OCI-LY7 (cell line): ENCODE measurements around the gene CNTN5. TPM values are rescaled to one million over a fixed set of nuclear protein-coding genes. Genes with fewer than 3 reads are reported as not detected.

Experiments used
- BruUV-seq: library from RNA; stranded (reverse); fragments of 400-500 nt; replicated peaks from 2 replicates; lab custom pipeline; 2021; lab: Mats Ljungman, UMichigan
- CTCF ChIA-PET: fragments of 300-600 bp; sonication (Branson Sonifier 250); formaldehyde crosslinking; loops from one replicate; lab custom pipeline; 2022; ENCODE audit warnings: antibody characterized with exemption; ENCODE audit not compliant: unreplicated experiment; lab: Charles Lee
- POLR2A ChIA-PET: fragments of 300-600 bp; sonication (Branson Sonifier 250); formaldehyde crosslinking; loops from one replicate; lab custom pipeline; 2022; ENCODE audit warnings: antibody characterized with exemption; lab: Charles Lee
- DNase-seq: peaks from one replicate; pipeline ENCODE4 v3.0.0-alpha.2; 2015; ENCODE audit warnings: low spot score
- H2AFZ ChIP-seq: fragments of 200-600 bp; sonication (generic), shearing (Covaris generic); 2 replicates; pipeline ENCODE4 v1.6.1; 2014; ENCODE audit warnings: mild to moderate bottlenecking, antibody characterized with exemption, low read length, moderate library complexity
- H3K27ac ChIP-seq: fragments of 200-600 bp; sonication (generic); 2 replicates; pipeline ENCODE4 v1.5.1; 2014; ENCODE audit warnings: mixed run types, low read depth, mild to moderate bottlenecking, moderate library complexity, low read length, inconsistent platforms; ENCODE audit not compliant: poor library complexity, severe bottlenecking
- H3K36me3 ChIP-seq: fragments of 200-600 bp; sonication (generic); 2 replicates; pipeline ENCODE4 v1.6.1; 2014; ENCODE audit warnings: mild to moderate bottlenecking, antibody characterized with exemption, low read length, moderate library complexity, mixed read lengths; ENCODE audit not compliant: insufficient read depth
- H3K4me1 ChIP-seq: fragments of 200-600 bp; sonication (generic); 2 replicates; pipeline ENCODE4 v1.5.1; 2014; ENCODE audit warnings: mild to moderate bottlenecking, low read length; ENCODE audit not compliant: insufficient read depth, poor library complexity, severe bottlenecking
- H3K4me2 ChIP-seq: fragments of 200-600 bp; sonication (generic); 2 replicates; pipeline ENCODE4 v1.6.1; 2014; ENCODE audit warnings: mild to moderate bottlenecking, low read length
- H3K4me3 ChIP-seq: fragments of 200-600 bp; sonication (generic); 2 replicates; pipeline ENCODE4 v1.5.1; 2014; ENCODE audit warnings: mild to moderate bottlenecking, low read depth, low read length; ENCODE audit not compliant: poor library complexity, severe bottlenecking
- H3K79me2 ChIP-seq: fragments of 200-600 bp; sonication (generic); 2 replicates; pipeline ENCODE4 v1.6.1; 2016; ENCODE audit warnings: low read depth, mild to moderate bottlenecking, low read length, moderate library complexity, mixed read lengths; ENCODE audit not compliant: insufficient read depth
- H3K9me2 ChIP-seq: fragments of 200-600 bp; sonication (generic); 2 replicates; pipeline ENCODE4 v1.6.1; 2016; ENCODE audit warnings: mild to moderate bottlenecking, low read length, mixed read lengths; ENCODE audit not compliant: insufficient read depth
- H3K9me3 ChIP-seq: fragments of 200-600 bp; sonication (generic); 2 replicates; pipeline ENCODE4 v1.6.1; 2014; ENCODE audit warnings: mild to moderate bottlenecking, mixed run types, low read length, mixed read lengths
- H4K20me1 ChIP-seq: fragments of 200-600 bp; sonication (generic); 2 replicates; pipeline ENCODE4 v1.6.1; 2014; ENCODE audit warnings: mild to moderate bottlenecking, antibody characterized with exemption, low read length, moderate library complexity, mixed read lengths; ENCODE audit not compliant: insufficient read depth
- CTCF ChIP-seq: fragments of 200-600 bp; sonication (generic); conservative IDR thresholded peaks from 2 replicates; pipeline ENCODE4 v1.5.1; 2014; ENCODE audit warnings: mild to moderate bottlenecking, antibody characterized with exemption, low read length, moderate library complexity, mixed read lengths
- EZH2phosphoT487 ChIP-seq: fragments of 200-600 bp; sonication (generic); IDR thresholded peaks from 2 replicates; pipeline ENCODE4 v1.6.1; 2018; ENCODE audit warnings: low read depth, borderline replicate concordance, mild to moderate bottlenecking, mixed run types, antibody characterized with exemption, low read length, moderate library complexity, mixed read lengths
- intact Hi-C: fragments of 100-400 bp; cut with micrococcal nuclease; formaldehyde crosslinking; loops from one replicate; pipeline ENCODE4 v1.10.0; 2022; ENCODE audit not compliant: unreplicated experiment
- total RNA-seq, 2 experiments: library from RNA; depleted of rRNA in 1 of 2; stranded (reverse); fragments of >200 nt in 1 of 2; shearing (Covaris generic) in 1 of 2; gene quantifications; 2 replicates each; pipeline ENCODE4 v1.2.3, GENCODE V29; 2014 to 2022

Gene CNTN5
- total RNA-seq, 2 experiments from 2014 or later, result not detected

GRCh38 chr11:99670067-99670676 is 649.4 kb downstream of the CNTN5 start:
- intact Hi-C loops, result no loop called here
- TF ChIP-seq EZH2phosphoT487 (no peak), CTCF (no peak)
- no peak for DNase-seq
- no peaks in the 10 kb centered on the region for H3K36me3 ChIP-seq
- BruUV-seq, result no TSS peak
- H3K4me3 ChIP-seq, result no peak overlapping the region
- no peaks in the 10 kb centered on the region for H3K9me2 ChIP-seq
- no peaks in the 10 kb centered on the region for H3K4me1 ChIP-seq
- no peak overlapping the region for H3K27ac ChIP-seq
- no peak overlapping the region for H2AFZ ChIP-seq
- H4K20me1 ChIP-seq, result no peaks in the 10 kb centered on the region
- H3K4me2 ChIP-seq, result no peak overlapping the region
- ChIA-PET CTCF (no interaction called here), POLR2A (no interaction called here)
- H3K79me2 ChIP-seq, result no peaks in the 10 kb centered on the region
- H3K9me3 ChIP-seq, result no peaks in the 10 kb centered on the region

GRCh38 chr11:99671808-99672409 is 651.2 kb downstream of the CNTN5 start:
- intact Hi-C loops, result no loop called here
- Histone ChIP-seq H4K20me1 (no peaks in the 10 kb centered on the region), H3K79me2 (no peaks in the 10 kb centered on the region), H3K36me3 (no peaks in the 10 kb centered on the region), H3K4me3 (no peak overlapping the region), H3K4me1 (no peaks in the 10 kb centered on the region), H3K27ac (no peak overlapping the region), H2AFZ (no peak overlapping the region), H3K4me2 (no peak overlapping the region), H3K9me2 (no peaks in the 10 kb centered on the region), H3K9me3 (no peaks in the 10 kb centered on the region)
- ChIA-PET POLR2A (no interaction called here), CTCF (no interaction called here)
- TF ChIP-seq CTCF (no peak), EZH2phosphoT487 (no peak)
- DNase-seq, result no peak
- no TSS peak for BruUV-seq

GRCh38 chr11:99676292-99676691 is 655.5 kb downstream of the CNTN5 start:
- no peak overlapping the region for H2AFZ ChIP-seq
- ChIA-PET CTCF (no interaction called here), POLR2A (interaction anchor here (0.7 kb wide), 1 partner anchor 14 kb away, joined by 3 read pairs; no protein-coding TSS in a partner anchor)
- H3K4me1 ChIP-seq, result no peaks in the 10 kb centered on the region
- no TSS peak for BruUV-seq
- H3K27ac ChIP-seq, result no peak overlapping the region
- intact Hi-C loops, result no loop called here
- no peak overlapping the region for H3K4me2 ChIP-seq
- H3K9me3 ChIP-seq, result no peaks in the 10 kb centered on the region
- TF ChIP-seq CTCF, result no peak
- TF ChIP-seq EZH2phosphoT487, result no peak
- DNase-seq, result no peak
- no peaks in the 10 kb centered on the region for H4K20me1 ChIP-seq
- no peak overlapping the region for H3K4me3 ChIP-seq
- no peaks in the 10 kb centered on the region for H3K9me2 ChIP-seq
- H3K79me2 ChIP-seq, result no peaks in the 10 kb centered on the region
- no peaks in the 10 kb centered on the region for H3K36me3 ChIP-seq
